Stimulated activated CD4-positive, alpha-beta T cell treated with anti-CD3 and anti-CD28 coated beads, Interleukin-12 subunit alpha, Interleukin-12 subunit beta, amount 100 ng/mL, for 48 hours (primary cell): ENCODE data around the gene ERO1A.

Source experiments
- DNase-seq, 3 donors: peaks; one replicate each; pipeline ENCODE4 v3.0.0-alpha.2; 2020; ENCODE audit warnings: low read depth in 2 of 3, low spot score in 1 of 3

ERO1A gene

DNA sequence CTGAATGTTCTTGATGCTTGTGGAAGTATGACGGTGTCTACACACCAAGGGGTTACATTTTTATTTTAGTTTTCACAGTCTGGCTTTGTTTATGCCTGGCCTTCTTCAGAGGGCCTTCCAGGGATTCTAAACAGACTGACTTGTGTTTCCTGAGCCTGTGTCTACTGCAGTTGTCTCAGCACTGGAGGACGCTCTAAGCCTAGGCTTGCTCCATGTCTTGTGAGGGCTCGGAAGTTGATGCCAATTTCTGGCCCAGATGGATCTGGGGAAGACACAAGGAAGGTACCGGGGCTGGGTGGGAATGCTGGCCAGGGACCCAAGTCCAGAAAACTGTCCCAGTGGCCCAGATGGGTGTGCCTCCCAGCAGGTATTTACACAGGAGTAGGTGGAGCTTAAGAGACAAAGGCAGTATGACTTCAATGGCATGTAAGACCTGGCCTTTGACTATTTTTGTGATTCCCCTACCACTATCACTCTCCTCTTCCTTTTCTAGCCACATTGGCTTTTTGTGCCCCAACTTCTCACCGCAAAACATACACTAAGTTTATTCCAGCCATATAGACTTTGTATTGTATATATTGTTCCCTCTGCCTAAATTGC lies 85.8 kb downstream of the ERO1A start:
- DNase-seq: no peak

DNA sequence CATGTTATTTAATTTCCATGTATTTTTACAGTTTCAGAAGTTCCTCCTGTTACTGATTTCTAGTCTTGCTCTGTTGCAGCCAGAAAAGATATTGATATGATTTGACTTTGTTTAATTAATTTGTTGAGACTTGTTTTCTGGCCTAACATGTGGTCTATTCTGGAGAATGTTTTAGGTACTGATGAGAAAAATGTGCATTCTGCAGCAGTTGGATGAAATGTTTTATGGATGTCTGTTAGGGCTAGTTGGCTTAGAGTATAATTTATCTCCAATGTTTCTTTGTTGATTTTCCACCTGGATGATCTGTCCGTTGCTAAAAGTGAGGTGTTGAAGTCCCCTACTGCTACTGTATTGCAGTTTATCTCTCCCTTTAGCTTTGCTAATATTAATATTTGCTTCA lies 88.3 kb downstream of the ERO1A start:
- no peak for DNase-seq

DNA sequence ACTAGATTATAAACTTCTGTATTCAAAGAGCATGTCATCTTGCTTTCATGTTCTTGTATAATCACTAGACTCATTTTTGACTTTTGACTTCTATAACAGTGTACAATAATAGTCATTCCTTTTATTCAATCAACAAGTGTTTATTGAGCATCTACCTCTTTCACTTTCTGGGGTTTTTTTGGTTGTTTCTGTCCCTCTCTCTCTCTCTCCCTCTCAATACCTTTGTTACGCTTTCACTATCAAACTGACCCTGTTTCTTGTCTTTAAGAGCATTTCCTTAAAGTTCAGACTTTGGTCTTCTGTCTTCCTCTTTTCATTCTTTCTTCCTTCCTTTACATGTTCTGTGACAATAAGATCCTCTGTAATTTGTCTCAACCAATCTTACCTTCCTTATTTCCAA lies 93.2 kb downstream of the ERO1A start:
- no peak for DNase-seq

DNA sequence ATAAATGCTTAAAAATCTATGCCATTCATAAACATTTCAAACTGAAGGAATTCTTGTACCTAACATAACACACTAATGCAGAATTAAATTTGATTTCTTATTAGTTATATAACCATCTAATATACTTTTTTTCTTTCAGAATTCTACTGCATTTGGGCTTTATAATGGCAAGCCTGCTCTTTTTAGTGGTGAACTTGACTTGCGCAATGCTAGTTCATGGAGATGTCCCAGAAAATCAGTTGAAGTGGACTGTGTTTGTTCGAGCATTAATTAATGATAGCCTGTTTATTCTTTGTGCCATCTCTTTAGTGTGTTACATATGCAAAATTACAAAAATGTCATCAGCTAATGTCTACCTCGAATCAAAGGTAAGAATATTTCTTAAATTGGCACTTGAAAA lies 95.4 kb downstream of the ERO1A start:
- DNase-seq: no peak

DNA sequence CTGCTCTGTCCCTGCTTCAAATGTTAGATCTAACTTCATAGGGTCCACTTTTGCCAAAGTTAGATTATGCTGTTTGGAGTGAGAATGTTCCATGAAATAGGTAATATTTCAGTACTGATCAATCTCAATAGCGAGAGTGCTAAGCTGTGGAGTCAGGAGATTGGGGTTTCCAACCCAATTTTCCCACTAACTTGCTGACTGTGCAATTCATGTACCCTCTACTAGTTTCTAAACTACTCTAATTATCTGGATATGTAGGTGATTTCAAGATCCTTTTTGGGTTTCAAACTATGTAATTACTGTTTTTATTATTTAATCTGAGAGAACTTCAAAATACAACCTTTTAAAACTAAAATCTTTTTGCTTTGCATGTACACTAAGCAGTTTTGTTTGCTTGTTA lies 96.8 kb downstream of the ERO1A start:
- DNase-seq: no peak

DNA sequence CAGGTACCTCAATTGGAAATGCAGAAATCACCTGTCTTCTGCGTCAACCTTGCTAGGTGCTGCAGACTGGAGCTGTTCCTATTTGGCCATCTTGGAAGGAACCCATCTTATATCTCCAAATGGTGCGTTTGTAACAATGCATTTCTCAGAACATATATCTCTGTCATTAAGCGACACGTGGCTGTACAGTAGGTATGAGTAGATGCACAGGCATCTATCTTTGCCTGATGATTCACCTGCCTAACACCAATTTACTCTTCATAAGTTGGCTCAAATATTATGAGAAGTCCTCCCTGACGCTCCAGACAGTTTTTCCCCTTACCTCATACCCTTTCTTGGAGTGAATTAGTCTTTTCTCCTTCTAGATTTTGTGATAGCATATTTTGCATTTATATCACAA lies 98.5 kb downstream of the ERO1A start:
- DNase-seq: no peak

DNA sequence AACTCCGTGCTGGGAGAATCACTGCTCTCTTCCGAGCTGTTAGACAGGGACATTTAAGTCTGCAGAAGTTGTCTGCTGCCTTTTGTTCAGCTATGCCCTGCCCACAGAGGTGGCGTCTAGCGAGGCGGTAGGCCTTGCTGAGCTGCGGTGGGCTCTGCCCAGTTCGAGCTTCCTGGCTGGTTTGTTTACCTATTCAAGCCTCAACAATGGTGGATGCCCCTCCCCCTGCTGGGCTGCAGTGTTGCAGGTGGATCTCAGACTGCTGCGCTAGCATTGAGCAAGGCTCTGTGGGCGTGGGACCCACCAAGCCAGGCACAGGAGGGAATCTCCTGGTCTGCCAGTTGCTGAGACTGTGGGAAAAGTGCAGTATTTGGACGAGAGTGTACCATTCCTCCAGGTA lies 99.0 kb downstream of the ERO1A start:
- DNase-seq: no peak

DNA sequence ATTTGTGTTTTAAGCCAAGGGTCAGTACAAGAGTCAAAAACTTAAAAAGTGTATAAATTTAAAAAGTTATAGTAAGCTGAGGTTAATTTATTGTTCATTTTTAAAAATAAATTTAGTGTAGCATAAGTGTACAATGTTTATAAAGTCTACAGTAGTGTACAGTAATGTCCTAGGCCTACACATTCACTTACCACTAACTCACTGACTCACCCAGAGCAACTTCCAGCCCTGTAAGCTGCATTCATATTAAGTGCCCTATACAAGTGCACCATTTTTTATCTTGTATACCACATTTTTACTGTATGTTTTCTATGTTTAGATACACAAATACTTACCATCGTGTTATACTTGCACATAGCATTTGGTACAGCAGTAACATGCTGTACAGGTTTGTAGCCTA lies 105.0 kb downstream of the ERO1A start:
- DNase-seq: no peak
